Germinal center (tissue), 1 donor: ENCODE measurements around the gene PCED1B.
"Not testable (repeated sequence)": the region's sequence is repeated elsewhere in the genome, so short reads cannot be mapped to it uniquely, and the experiment has no call there.

Experiments
- DNase-seq: peaks from one replicate; pipeline ENCODE4 v3.0.0; 2012; ENCODE audit warnings: mixed read lengths, low spot score

Gene PCED1B

DNA sequence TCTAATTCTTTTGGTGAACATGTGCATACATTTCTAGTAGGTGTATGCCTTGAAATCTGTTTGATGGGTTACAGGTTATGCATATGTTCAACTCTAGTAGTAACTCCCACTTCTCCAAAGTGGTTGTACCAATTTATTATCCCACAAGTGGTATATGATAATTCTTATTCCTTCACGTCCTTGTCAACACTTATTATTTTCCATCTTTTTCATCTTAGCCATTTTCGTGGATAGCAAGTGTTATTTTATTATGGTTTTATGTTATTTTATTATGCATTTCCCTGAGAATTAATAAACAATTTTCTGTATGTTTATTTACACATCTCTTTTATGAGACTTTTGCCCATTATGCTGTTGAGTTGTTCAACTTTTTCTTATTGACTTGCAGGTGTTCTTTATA lies 11.6 kb downstream of the PCED1B start:
- no peak for DNase-seq

DNA sequence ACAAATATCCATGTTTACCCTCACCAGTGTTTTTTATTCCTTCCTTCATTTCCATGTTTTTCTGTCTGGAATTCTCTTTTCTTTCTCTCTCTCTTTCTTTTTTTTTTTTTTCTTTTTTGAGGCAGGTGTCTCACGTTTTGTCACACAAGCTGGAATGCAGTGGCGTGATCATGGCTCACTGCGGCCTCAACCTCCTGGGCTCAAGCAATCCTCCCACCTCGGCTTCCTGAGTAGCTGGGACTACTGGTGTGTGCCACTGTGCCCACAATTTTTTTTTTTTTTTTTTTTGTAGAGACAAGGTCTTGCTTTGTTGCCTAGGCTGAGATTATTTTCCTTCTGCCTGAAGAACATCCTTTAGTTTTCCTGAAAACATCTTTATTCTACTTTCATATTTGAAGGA lies 15.4 kb downstream of the PCED1B start:
- DNase-seq = no peak

- DNase-seq = no peak
Observed at GRCh38 chr12:47095446-47096236, 16.2 kb downstream of the PCED1B start.

GRCh38 chr12:47097276-47097896 lies 18.0 kb downstream of the PCED1B start:
- DNase-seq = no peak

- no peak for DNase-seq
Observed at GRCh38 chr12:47098099-47098498, 18.7 kb downstream of the PCED1B start.

GRCh38 chr12:47099610-47100009 lies 20.2 kb downstream of the PCED1B start:
- no peak for DNase-seq

DNA sequence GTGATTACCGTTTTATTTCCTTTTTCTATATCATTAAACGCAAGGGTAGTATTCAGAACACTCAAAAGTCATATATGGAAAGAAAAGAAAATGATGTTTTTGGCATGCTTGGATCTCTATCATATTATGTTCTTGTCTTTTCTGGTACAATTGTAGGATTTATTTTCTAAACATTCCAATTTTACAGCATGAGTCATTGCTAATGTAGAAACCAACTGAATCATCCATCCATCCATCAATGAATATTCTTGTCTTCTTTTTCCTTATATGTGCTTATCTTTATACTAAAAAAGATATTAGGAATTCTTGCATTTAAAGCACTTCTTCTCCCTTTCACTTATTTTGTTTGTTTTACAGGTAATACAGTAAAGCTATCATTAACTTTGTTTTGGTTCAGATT lies 20.7 kb downstream of the PCED1B start:
- DNase-seq = no peak

DNA sequence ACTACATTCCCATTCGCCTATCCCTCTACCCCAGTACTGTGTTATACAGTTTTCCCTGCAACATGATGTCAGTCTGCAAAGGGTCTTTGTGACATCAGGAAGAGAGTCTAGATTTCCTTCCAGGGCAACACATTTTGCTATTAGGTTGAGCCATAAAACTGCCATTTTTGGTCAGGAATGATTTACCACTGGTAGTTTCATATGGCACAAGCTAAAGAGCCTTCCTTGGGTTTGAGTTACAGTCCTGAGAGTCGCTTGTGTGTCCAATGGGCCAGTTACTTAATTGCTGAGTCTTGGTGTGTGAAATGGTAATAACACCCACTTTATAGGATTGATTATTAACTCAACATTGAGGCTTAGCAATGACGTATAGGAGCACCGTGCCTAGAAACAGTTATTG lies 23.0 kb downstream of the PCED1B start:
- DNase-seq = no peak

DNA sequence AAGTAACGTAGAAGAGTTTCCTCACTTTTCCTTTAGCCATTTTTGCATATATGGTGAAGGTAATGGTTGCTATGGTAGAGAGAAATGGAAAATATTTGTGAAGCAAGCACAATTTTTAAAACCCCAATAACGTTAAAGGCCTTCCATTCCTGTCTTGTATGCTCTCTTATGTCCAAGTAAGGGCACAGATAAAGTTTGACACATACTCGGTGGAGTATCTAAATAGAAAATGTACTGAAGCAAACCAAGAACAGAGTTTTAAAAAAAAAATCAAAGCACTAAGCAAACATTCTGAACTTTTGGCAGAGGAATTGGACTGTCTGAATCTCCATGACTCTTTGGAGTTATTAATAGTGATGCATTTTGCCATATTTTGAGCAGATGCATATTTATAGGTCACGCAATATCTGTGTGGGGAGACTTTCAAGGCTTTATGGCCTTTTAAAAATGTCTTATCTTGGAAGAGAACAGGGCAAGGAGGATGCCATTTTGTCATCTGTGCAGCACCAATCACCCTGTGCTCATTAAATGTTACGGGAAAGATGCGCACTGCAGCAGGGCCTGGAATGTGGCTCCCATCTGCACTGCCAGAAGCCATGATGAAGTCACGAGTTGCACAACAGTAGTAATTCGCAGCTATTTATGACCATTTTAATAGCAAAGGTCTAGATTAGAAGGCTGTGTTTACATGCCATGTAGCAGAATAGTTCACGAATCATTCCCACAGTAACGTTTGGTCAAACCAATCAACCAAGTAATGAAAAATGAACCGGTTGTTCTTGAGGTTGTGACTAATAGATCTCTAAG lies 23.6 kb downstream of the PCED1B start:
- no peak for DNase-seq

- no peak for DNase-seq
Observed at GRCh38 chr12:47105914-47106674, 26.7 kb downstream of the PCED1B start.

- DNase-seq = no peak
Observed at GRCh38 chr12:47107446-47107845, 28.0 kb downstream of the PCED1B start.

DNA sequence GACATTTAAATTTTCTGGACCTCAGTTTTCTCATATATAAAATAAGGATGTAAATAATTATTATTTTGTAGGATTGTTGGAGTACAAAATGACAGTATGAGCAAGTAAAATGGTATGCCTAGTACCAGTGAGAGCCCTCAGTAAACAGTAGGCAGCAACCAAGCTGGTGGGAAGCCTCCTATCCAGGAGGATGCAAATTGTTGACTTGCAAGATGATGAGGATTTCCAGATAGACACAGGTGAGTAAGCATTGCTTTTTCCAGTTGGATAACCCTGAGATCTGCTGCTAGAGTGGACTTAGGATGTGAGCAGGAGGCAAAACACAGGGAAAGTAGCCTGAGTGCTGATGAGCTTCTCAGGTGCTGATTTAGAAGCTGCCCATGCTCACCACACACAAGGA lies 28.5 kb downstream of the PCED1B start:
- DNase-seq = no peak

DNA sequence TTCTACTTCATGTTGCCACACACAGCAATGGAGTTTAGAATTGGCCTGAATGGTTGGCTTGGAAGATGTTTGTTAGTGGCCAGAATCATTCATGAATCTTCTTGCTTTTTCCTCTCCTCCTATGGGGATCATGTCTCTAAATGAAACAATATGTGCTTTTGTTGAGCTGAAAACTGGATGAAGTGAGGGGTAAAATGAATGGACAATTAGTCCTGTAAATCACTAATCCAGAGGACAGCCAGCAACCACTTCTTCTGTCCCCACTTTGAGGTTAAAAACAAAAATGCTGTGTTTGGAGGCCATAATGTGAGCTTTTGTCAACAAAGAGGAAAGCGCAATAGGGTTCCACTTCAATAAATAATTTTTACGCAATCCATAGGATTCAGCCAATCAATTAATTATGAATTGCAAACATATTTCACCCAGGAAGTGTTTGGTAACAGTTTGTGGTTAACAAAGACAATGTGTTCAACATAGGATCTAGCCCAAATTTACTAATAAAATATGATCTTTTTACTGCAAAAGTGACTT lies 30.7 kb downstream of the PCED1B start:
- DNase-seq = no peak

DNA sequence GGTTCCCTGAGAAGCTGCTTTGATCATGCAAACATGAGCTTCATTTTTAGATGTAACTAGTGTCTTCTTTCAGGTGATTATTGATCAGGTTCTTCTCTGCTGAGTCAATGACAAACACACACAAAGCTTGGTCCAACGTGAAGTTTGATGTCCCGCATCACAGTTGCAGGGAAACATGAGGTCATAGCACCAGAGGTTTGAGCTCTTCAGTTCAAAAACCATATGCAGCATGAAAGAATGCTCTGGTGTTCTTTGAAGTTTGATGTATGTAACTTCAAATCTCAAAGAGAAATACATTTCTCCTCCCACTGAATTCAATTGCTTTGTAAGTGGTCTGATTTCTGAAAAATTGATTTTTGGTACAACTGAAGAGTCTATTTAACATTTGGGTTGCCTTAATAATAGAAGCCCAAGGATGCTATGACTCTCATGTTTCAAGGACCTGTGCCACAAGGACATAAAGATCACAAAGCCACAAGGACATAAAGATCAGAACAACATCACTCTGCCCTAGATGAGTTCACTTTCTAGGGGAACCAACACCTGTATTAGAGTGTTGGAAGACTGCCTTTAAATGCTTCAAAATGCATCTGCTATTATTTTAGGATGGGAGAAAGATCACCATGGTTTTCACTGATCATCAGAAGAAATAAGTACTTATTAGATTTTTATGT lies 31.4 kb downstream of the PCED1B start:
- DNase-seq = no peak

- no peak for DNase-seq
Observed at GRCh38 chr12:47111392-47111778, 32.0 kb downstream of the PCED1B start.

GRCh38 chr12:47111854-47112253 lies 32.4 kb downstream of the PCED1B start:
- no peak for DNase-seq

DNA sequence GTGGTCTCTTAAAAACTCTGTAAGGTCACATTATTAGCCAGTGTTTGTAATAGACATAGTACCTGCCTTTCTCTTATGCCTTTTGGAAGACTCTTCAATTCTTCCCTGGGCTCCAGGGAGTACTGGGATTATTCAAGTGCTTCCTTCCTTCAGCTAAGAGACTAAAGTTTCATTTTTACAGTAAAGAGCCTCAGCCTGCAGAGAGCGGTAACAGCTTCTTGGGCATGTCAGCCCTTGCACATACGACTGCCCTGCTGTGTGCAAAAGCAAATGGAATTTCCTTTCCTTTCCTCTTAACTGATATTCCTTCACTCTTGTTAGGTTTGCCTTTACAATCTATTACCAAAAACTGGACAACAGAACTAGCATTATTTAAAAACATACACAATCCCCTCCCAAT lies 33.3 kb downstream of the PCED1B start:
- no peak for DNase-seq

DNA sequence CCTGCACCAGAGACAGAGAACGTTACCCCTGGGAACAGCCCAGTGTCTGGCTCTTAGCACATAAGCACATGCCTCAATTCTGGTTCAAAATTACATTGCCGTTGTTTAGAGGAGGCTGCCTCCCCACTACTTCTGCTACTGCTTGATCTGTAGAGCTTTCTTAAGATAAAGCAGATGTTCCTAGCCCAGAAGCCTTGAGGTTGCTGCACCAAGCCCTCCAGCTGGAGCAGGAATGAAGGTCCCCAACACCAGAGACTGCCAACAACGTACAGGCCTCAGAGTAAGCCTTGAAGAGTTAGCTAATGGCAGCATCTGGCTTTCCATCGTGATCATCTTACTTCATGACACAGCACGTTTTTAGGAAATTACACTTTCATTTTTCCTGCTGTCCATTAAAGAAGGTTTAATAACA lies 35.1 kb downstream of the PCED1B start:
- DNase-seq = no peak

DNA sequence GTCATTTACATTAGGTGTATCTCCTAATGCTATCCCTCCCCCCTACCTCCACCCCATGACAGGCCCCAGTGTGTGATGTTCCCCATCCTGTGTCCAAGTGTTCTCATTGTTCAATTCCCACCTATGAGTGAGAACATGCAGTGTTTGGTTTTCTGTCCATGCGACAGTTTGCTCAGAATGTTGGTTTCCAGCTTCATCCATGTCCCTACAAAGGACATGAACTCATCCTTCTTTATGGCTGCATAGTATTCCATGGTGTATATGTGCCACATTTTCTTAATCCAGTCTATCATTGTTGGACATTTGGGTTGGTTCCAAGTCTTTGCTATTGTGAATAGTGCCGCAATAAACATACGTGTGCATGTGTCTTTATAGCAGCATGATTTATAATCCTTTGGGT lies 37.9 kb downstream of the PCED1B start:
- not testable (repeated sequence) for DNase-seq

- DNase-seq = no peak
Observed at GRCh38 chr12:47120736-47121135, 41.3 kb downstream of the PCED1B start.

- DNase-seq = no peak
Observed at GRCh38 chr12:47121146-47121545, 41.7 kb downstream of the PCED1B start.
